ENCODE measurements around the gene FARS2.

The FARS2 gene

GRCh38 chr6:5634525-5634924 is 373.2 kb downstream of the FARS2 start:
- H3K4me1 ChIP-seq (ENCODE audit: control insufficient read depth in 1 of 2, insufficient read depth in 1 of 2, low read depth in 1 of 2, low read length in 1 of 2) = no peaks in the 10 kb centered on the region
- H3K9me3 ChIP-seq = no peaks in the 10 kb centered on the region
- no peak overlapping the region for H3K27ac ChIP-seq
- no peak overlapping the region for H3K4me3 ChIP-seq (ENCODE audit: low read depth in 1 of 2, low read length in 1 of 2)
- no peaks in the 10 kb centered on the region for H3K27me3 ChIP-seq
- H3K36me3 ChIP-seq = no peaks in the 10 kb centered on the region
- no peak for TF ChIP-seq CTCF (IDR thresholded peaks at IDR 0.05)

- Histone ChIP-seq H3K4me1 (ENCODE audit: control insufficient read depth in 1 of 2, insufficient read depth in 1 of 2, low read depth in 1 of 2, low read length in 1 of 2) (no peaks in the 10 kb centered on the region), H3K36me3 (no peaks in the 10 kb centered on the region), H3K27me3 (no peaks in the 10 kb centered on the region), H3K4me3 (ENCODE audit: low read depth in 1 of 2, low read length in 1 of 2) (no peak overlapping the region), H3K27ac (no peak overlapping the region), H3K9me3 (peaks cover 8% of the 10 kb centered on the region)
- TF ChIP-seq CTCF (IDR thresholded peaks at IDR 0.05) = no peak
These were observed 375.1 kb downstream of the FARS2 start for GRCh38 chr6:5636210-5637030.

GRCh38 chr6:5637714-5638113 is 376.4 kb downstream of the FARS2 start:
- H3K27ac ChIP-seq = no peak overlapping the region
- H3K4me1 ChIP-seq (ENCODE audit: control insufficient read depth in 1 of 2, insufficient read depth in 1 of 2, low read depth in 1 of 2, low read length in 1 of 2) = no peaks in the 10 kb centered on the region
- H3K27me3 ChIP-seq = no peaks in the 10 kb centered on the region
- TF ChIP-seq CTCF (IDR thresholded peaks at IDR 0.05) = no peak
- H3K36me3 ChIP-seq = no peaks in the 10 kb centered on the region
- H3K4me3 ChIP-seq (ENCODE audit: low read depth in 1 of 2, low read length in 1 of 2) = no peak overlapping the region
- H3K9me3 ChIP-seq = peaks cover 8% of the 10 kb centered on the region

GRCh38 chr6:5638666-5639065 is 377.4 kb downstream of the FARS2 start:
- no peaks in the 10 kb centered on the region for H3K4me1 ChIP-seq (ENCODE audit: control insufficient read depth in 1 of 2, insufficient read depth in 1 of 2, low read depth in 1 of 2, low read length in 1 of 2)
- H3K4me3 ChIP-seq (ENCODE audit: low read depth in 1 of 2, low read length in 1 of 2) = no peak overlapping the region
- peaks cover 8% of the 10 kb centered on the region for H3K9me3 ChIP-seq
- TF ChIP-seq CTCF (IDR thresholded peaks at IDR 0.05) = no peak
- no peaks in the 10 kb centered on the region for H3K27me3 ChIP-seq
- no peaks in the 10 kb centered on the region for H3K36me3 ChIP-seq
- H3K27ac ChIP-seq = no peak overlapping the region

- H3K9me3 ChIP-seq = peaks cover 8% of the 10 kb centered on the region
These were observed 377.9 kb downstream of the FARS2 start for GRCh38 chr6:5639193-5639592.

More at GRCh38 chr6:5639193-5639592, 377.9 kb downstream of the FARS2 start:
- H3K4me3 ChIP-seq (ENCODE audit: low read depth in 1 of 2, low read length in 1 of 2) = no peak overlapping the region
- H3K36me3 ChIP-seq = no peaks in the 10 kb centered on the region
- no peak for TF ChIP-seq CTCF (IDR thresholded peaks at IDR 0.05)
- no peaks in the 10 kb centered on the region for H3K4me1 ChIP-seq (ENCODE audit: control insufficient read depth in 1 of 2, insufficient read depth in 1 of 2, low read depth in 1 of 2, low read length in 1 of 2)
- no peaks in the 10 kb centered on the region for H3K27me3 ChIP-seq
- H3K27ac ChIP-seq = no peak overlapping the region

Measured in neutrophil (primary cell).